ENCODE results near the gene SHANK3. TPM values are rescaled to one million over a fixed set of nuclear protein-coding genes. Genes with fewer than 3 reads are reported as not detected.

The SHANK3 gene
- total and polyA plus RNA-seq, 2 of the 4 experiments (the other 2 are of a cell fraction), result 0.18 to 1.5 TPM

- H2AFZ ChIP-seq (replicated peaks; ENCODE audit: low read length, poor library complexity), result no peak overlapping the region
- WGBS, 2 experiments (ENCODE audit: extremely low coverage in 2 of 2, insufficient read length in 1 of 2), result 100% methylated on average over 1 of the region's 6 CpGs; no CpG with 5 or more reads in 1 of the 2 experiments
- H3K14ac ChIP-seq (replicated peaks; ENCODE audit: low read depth, low read length), result no peak overlapping the region
- no peaks in the 10 kb centered on the region for H4K20me1 ChIP-seq (ENCODE audit: insufficient read depth, low read length)
- peaks cover 11% of the 10 kb centered on the region for H3K9me1 ChIP-seq (ENCODE audit: insufficient read depth, low read length)
- no peaks in the 10 kb centered on the region for H3K9me3 ChIP-seq (ENCODE audit: control insufficient read depth, insufficient read depth, low read length)
- peaks cover 2% of the 10 kb centered on the region; the same call in 1 of the 2 replicates for H3K4me1 ChIP-seq (ENCODE audit: control insufficient read depth, insufficient read depth, low read length)
- ATAC-seq (ENCODE audit: low read depth) (no peak), DNase-seq (no peak)
- BruUV-seq (replicated peaks), result no TSS peak
- H4K8ac ChIP-seq (ENCODE audit: low read depth in 2 of 2, low read length in 2 of 2), result no peak overlapping the region
- no peak overlapping the region for H2AK9ac ChIP-seq (replicated peaks; ENCODE audit: low read depth, low read length, poor library complexity)
- no peak overlapping the region for H4K91ac ChIP-seq (ENCODE audit: insufficient read depth, low read depth, low read length)
- no peak overlapping the region for H3K9ac ChIP-seq (ENCODE audit: low read depth, low read length)
- no peak overlapping the region for H2BK20ac ChIP-seq (ENCODE audit: low read depth, low read length)
- H2BK120ac ChIP-seq (ENCODE audit: low read depth, low read length), result no peak overlapping the region
- H3K79me1 ChIP-seq (ENCODE audit: low read depth in 1 of 2, low read length in 2 of 2), result no peaks in the 10 kb centered on the region; a peak in 1 of 4 replicates
- CTCF ChIA-PET, result no interaction called here
- no peak overlapping the region for H3K4me3 ChIP-seq (ENCODE audit: insufficient read depth, low read depth, low read length)
- H4K5ac ChIP-seq (ENCODE audit: low read depth, low read length), result no peak overlapping the region
- TF ChIP-seq ELK1 (IDR thresholded peaks at IDR 0.05; ENCODE audit: borderline replicate concordance, low read depth, low read length) (no peak), MAZ (IDR thresholded peaks at IDR 0.05; ENCODE audit: borderline replicate concordance, low read depth, low read length) (no peak), SMC3 (IDR thresholded peaks at IDR 0.05; ENCODE audit: low read depth, low read length) (no peak), MAFK (IDR thresholded peaks at IDR 0.05; ENCODE audit: low read depth, low read length) (no peak), CTCF (conservative IDR thresholded peaks at IDR 0.05; ENCODE audit: low read depth, low read length) (no peak), RCOR1 (IDR thresholded peaks at IDR 0.05; ENCODE audit: insufficient replicate concordance, low read length) (no peak), RAD21 (IDR thresholded peaks at IDR 0.05; ENCODE audit: low read length) (no peak), NFE2L2 (IDR thresholded peaks at IDR 0.05; ENCODE audit: low read depth, low read length) (no peak)
- H3K23ac ChIP-seq (ENCODE audit: low read depth, low read length), result no peak overlapping the region
- no peak overlapping the region for H3K4ac ChIP-seq (ENCODE audit: low read depth, low read length)
- dilution Hi-C loops (cut with HindIII; ENCODE audit: low sequenced_read_pairs, unreplicated experiment) (no loop called here), in situ Hi-C loops (cut with MboI; ENCODE audit: low sequenced_read_pairs) (no loop called here), intact Hi-C loops (cut with micrococcal nuclease) (no loop called here)
- POLR2A ChIA-PET (ENCODE audit: unreplicated experiment), result no interaction called here
- H3K27ac ChIP-seq (ENCODE audit: insufficient read depth, low read length), result no peak overlapping the region
- no peaks in the 10 kb centered on the region for H3K27me3 ChIP-seq (ENCODE audit: control insufficient read depth, insufficient read depth, low read length)
- no peak overlapping the region for H2BK15ac ChIP-seq (ENCODE audit: low read depth, low read length)
- H2BK5ac ChIP-seq (ENCODE audit: low read depth, low read length, poor library complexity, severe bottlenecking), result no peak overlapping the region
- no peak overlapping the region for H3K56ac ChIP-seq (ENCODE audit: extremely low read depth, insufficient read depth, low read length)
- H2AK5ac ChIP-seq (ENCODE audit: low read depth, low read length), result no peak overlapping the region
- H3K36me3 ChIP-seq (ENCODE audit: control insufficient read depth, insufficient read depth, low read length), result no peaks in the 10 kb centered on the region
- no peak overlapping the region for H3K18ac ChIP-seq (ENCODE audit: low read depth, low read length)
- H3K4me2 ChIP-seq (ENCODE audit: low read depth, low read length), result no peak overlapping the region
These were observed 37.6 kb downstream of the SHANK3 start for GRCh38 chr22:50710221-50710620.

Measured in IMR-90 (cell line).